ENCODE results near the gene TUBG2. TPM values are rescaled to one million over a fixed set of nuclear protein-coding genes. Genes with fewer than 3 reads are reported as not detected.

TUBG2 gene
- polyA plus RNA-seq, 1 donor (not counting 4 experiments of a cell fraction or from before 2014, with no cell fraction given), result 14.5 TPM

DNA sequence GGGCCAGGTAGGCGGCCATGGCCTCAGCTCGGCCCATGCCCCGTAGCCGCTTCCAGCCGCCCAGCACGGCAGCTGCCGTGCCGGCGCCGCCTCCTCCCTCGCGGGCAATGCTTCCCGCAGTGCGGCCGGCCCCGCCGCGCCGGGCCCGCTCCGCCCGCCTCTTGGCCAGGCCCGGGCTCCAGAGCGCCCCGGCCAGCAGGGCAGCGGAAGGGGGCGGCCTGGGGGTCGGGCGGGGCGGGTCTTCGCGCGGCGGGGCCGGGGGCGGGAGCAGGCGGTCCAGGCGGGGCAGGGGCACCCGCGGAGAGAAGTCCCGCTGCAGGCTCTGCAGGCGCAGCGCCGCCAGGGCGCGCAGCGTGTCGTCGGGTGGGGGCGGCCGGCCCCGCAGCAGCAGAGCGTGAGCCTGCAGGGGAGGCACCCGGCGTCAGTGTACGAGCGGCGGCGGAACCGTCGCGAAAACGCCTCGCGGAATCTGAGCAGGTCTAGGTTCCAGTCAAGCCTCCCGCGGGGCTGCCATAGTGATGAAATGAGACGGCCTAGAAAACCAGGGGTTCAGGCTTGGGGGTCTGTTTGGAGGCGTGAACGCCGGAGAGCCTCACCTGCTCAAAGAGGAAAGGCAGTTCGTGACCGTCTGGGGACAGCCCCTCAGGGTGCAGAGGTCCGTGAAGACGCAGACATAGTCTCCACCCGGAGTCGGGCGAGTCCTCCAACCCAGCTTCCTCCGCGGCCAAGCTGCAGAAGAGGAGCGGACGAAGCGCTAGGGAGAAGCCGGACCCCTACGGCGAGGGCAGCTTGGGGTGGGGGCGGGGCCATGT lies 11.1 kb downstream of the TUBG2 start:
- Histone ChIP-seq H4K20me1 (ENCODE audit: control insufficient read depth, extremely low read depth, insufficient read depth, low read length) (peaks cover 8% of the 10 kb centered on the region), H3K4me2 (ENCODE audit: control insufficient read depth, extremely low read depth, insufficient read depth, low read depth, low read length) (no peak overlapping the region), H3K36me3 (ENCODE audit: control insufficient read depth in 2 of 2, extremely low read depth in 1 of 2, insufficient read depth in 2 of 2, low read length in 2 of 2) (peaks cover 32 to 40% of the 10 kb centered on the region in 2 experiments), H3K4me3 (ENCODE audit: control insufficient read depth in 2 of 3, extremely low read depth in 1 of 3, insufficient read depth in 2 of 3, low read depth in 1 of 3, low read length in 3 of 3) (no peak overlapping the region), H3K9me3 (ENCODE audit: control insufficient read depth, low read depth, low read length) (no peaks in the 10 kb centered on the region), H3K27me3 (ENCODE audit: control insufficient read depth, extremely low read depth, insufficient read depth, low read length) (no peaks in the 10 kb centered on the region), H3K9me1 (ENCODE audit: control insufficient read depth, extremely low read depth, insufficient read depth, low read length) (peaks cover 4% of the 10 kb centered on the region), H3K27ac (ENCODE audit: control insufficient read depth, insufficient read depth, low read length) (no peak overlapping the region), H3K9ac (ENCODE audit: control insufficient read depth, extremely low read depth, insufficient read depth, low read length) (no peak overlapping the region), H3K79me2 (ENCODE audit: control insufficient read depth, insufficient read depth, low read length) (peaks cover 2% of the 10 kb centered on the region), H2AFZ (ENCODE audit: control insufficient read depth, low read length) (no peak overlapping the region), H3K4me1 (ENCODE audit: control insufficient read depth, extremely low read depth, insufficient read depth, low read length) (peaks cover 55% of the 10 kb centered on the region)
- TF ChIP-seq, protein P1, sequence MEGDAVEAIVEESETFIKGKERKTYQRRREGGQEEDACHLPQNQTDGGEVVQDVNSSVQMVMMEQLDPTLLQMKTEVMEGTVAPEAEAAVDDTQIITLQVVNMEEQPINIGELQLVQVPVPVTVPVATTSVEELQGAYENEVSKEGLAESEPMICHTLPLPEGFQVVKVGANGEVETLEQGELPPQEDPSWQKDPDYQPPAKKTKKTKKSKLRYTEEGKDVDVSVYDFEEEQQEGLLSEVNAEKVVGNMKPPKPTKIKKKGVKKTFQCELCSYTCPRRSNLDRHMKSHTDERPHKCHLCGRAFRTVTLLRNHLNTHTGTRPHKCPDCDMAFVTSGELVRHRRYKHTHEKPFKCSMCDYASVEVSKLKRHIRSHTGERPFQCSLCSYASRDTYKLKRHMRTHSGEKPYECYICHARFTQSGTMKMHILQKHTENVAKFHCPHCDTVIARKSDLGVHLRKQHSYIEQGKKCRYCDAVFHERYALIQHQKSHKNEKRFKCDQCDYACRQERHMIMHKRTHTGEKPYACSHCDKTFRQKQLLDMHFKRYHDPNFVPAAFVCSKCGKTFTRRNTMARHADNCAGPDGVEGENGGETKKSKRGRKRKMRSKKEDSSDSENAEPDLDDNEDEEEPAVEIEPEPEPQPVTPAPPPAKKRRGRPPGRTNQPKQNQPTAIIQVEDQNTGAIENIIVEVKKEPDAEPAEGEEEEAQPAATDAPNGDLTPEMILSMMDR (optimal IDR thresholded peaks at IDR 0.05 in 1 of 3, IDR thresholded peaks at IDR 0.05 in 1 of 3, conservative IDR thresholded peaks at IDR 0.05 in 1 of 3; ENCODE audit: extremely low read depth in 1 of 3, insufficient read depth in 2 of 3, low read length in 3 of 3), result no peak
- no peak for TF ChIP-seq EZH2 (IDR thresholded peaks at IDR 0.05; ENCODE audit: low read length)
- dilution Hi-C loops (cut with MboI; ENCODE audit: extremely low pct_ligation_motif_present, low sequenced_read_pairs), result loop anchor here (10.0 kb wide), 1 partner anchor 65 kb away; the partner anchor contains the start of genes RETREG3 and TUBG1
- DNase-seq (ENCODE audit: low read depth, low spot score) (no peak), FAIRE-seq (no peak)

DNA sequence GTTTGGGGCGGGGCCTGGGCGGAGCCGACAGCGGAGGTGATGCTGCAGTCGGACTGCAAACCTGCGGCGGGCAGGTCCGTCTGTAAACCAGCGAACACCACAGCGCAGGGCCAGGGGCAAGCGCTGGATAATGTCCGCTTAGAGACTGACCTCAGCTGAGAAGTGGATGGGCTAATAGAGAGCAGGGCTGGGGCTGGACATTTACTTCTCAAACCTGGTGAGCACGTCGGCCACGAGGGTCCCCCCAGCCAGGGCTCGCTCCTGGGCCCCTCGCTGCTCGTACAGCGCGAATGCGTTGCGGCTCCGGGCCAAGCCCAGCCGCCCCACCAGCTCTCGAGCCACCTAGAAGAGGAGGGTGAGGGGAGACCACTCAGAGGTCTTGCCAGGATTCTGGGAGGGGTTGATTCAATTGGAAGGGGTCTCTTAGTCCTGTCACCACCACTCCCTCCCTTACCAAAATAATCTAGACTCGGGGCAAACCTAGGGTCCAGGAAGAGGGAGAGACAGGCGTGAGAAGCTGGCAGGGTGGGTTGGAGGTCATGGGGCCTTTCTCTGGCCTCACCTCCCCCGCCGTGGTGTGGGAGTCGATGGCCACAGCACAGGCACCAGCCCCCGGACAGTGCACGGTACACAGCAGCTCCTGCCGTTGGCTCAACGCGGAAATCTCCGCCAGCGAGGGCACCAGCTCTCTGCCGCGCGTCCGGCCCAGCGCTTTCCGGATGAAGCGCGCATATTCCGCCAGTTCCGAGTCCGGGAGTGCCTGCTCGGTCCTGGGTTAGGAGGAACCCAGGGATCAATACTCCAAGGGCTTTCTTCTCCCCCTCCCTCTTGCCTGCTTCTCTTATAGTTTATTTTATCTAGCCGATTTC lies 11.9 kb downstream of the TUBG2 start:
- no peak for FAIRE-seq
- no peak for DNase-seq (ENCODE audit: low read depth, low spot score)
- dilution Hi-C loops (cut with MboI; ENCODE audit: extremely low pct_ligation_motif_present, low sequenced_read_pairs), result no loop called here
- Histone ChIP-seq H4K20me1 (ENCODE audit: control insufficient read depth, extremely low read depth, insufficient read depth, low read length) (peaks cover 8% of the 10 kb centered on the region), H3K4me3 (ENCODE audit: control insufficient read depth in 2 of 3, extremely low read depth in 1 of 3, insufficient read depth in 2 of 3, low read depth in 1 of 3, low read length in 3 of 3) (no peak overlapping the region), H2AFZ (ENCODE audit: control insufficient read depth, low read length) (no peak overlapping the region), H3K9ac (ENCODE audit: control insufficient read depth, extremely low read depth, insufficient read depth, low read length) (no peak overlapping the region), H3K4me1 (ENCODE audit: control insufficient read depth, extremely low read depth, insufficient read depth, low read length) (peaks cover 62% of the 10 kb centered on the region), H3K4me2 (ENCODE audit: control insufficient read depth, extremely low read depth, insufficient read depth, low read depth, low read length) (peak overlapping the region; percentile 69), H3K27me3 (ENCODE audit: control insufficient read depth, extremely low read depth, insufficient read depth, low read length) (no peaks in the 10 kb centered on the region), H3K27ac (ENCODE audit: control insufficient read depth, insufficient read depth, low read length) (no peak overlapping the region), H3K79me2 (ENCODE audit: control insufficient read depth, insufficient read depth, low read length) (peaks cover 9% of the 10 kb centered on the region), H3K9me1 (ENCODE audit: control insufficient read depth, extremely low read depth, insufficient read depth, low read length) (peaks cover 4% of the 10 kb centered on the region), H3K9me3 (ENCODE audit: control insufficient read depth, low read depth, low read length) (no peaks in the 10 kb centered on the region), H3K36me3 (ENCODE audit: control insufficient read depth in 2 of 2, extremely low read depth in 1 of 2, insufficient read depth in 2 of 2, low read length in 2 of 2) (peaks cover 31 to 35% of the 10 kb centered on the region in 2 experiments)
- TF ChIP-seq, protein P1 (optimal IDR thresholded peaks at IDR 0.05 in 1 of 3, IDR thresholded peaks at IDR 0.05 in 1 of 3, conservative IDR thresholded peaks at IDR 0.05 in 1 of 3; ENCODE audit: extremely low read depth in 1 of 3, insufficient read depth in 2 of 3, low read length in 3 of 3), result no peak
- TF ChIP-seq EZH2 (IDR thresholded peaks at IDR 0.05; ENCODE audit: low read length), result no peak

All from keratinocyte (primary cell).